ENCODE measurements around the gene CCN5. TPM values are rescaled to one million over a fixed set of nuclear protein-coding genes. Genes with fewer than 3 reads are reported as not detected.

The CCN5 gene
- total and polyA plus RNA-seq, 2 of the 13 experiments (the other 11 are each of a cell fraction or from before 2014, with no cell fraction given), result 0.12 TPM; not detected in 1

GRCh38 chr20:44750081-44750805 is 35.1 kb downstream of the CCN5 start (continued):
- TF ChIP-seq ARID5B (CRISPR knock-in tag; IDR thresholded peaks at IDR 0.05) (no peak), ZFP36L1 (CRISPR knock-in tag; IDR thresholded peaks at IDR 0.05) (no peak), HDAC6 (IDR thresholded peaks at IDR 0.05; ENCODE audit: low read depth, low read length) (no peak), NFKB2 (CRISPR knock-in tag; IDR thresholded peaks at IDR 0.05; ENCODE audit: borderline replicate concordance) (no peak), THAP7 (CRISPR knock-in tag; IDR thresholded peaks at IDR 0.05) (no peak), ZNF180 (CRISPR knock-in tag; IDR thresholded peaks at IDR 0.05; ENCODE audit: borderline replicate concordance, low read depth) (no peak), KLF13 (CRISPR knock-in tag; IDR thresholded peaks at IDR 0.05) (no peak), ZNF121 (CRISPR knock-in tag; IDR thresholded peaks at IDR 0.05) (no peak), ZNF44 (CRISPR knock-in tag; IDR thresholded peaks at IDR 0.05) (no peak), MTF1 (CRISPR knock-in tag; IDR thresholded peaks at IDR 0.05) (no peak), ZNF598 (CRISPR knock-in tag; IDR thresholded peaks at IDR 0.05; ENCODE audit: borderline replicate concordance) (no peak), MAFF (IDR thresholded peaks at IDR 0.05; ENCODE audit: low read depth, low read length) (no peak), ZSCAN25 (CRISPR knock-in tag; IDR thresholded peaks at IDR 0.05) (no peak), ZC3H4 (CRISPR knock-in tag; IDR thresholded peaks at IDR 0.05; ENCODE audit: borderline replicate concordance) (no peak), NKX3-1 (CRISPR knock-in tag; IDR thresholded peaks at IDR 0.05) (no peak), ZNF773 (CRISPR knock-in tag; IDR thresholded peaks at IDR 0.05; ENCODE audit: borderline replicate concordance) (0 out of 2 replicates have a peak, but pooled peaks have one; percentile 26), PPARG (CRISPR knock-in tag; conservative IDR thresholded peaks at IDR 0.05) (no peak)
- TF ChIP-seq, protein P1, sequence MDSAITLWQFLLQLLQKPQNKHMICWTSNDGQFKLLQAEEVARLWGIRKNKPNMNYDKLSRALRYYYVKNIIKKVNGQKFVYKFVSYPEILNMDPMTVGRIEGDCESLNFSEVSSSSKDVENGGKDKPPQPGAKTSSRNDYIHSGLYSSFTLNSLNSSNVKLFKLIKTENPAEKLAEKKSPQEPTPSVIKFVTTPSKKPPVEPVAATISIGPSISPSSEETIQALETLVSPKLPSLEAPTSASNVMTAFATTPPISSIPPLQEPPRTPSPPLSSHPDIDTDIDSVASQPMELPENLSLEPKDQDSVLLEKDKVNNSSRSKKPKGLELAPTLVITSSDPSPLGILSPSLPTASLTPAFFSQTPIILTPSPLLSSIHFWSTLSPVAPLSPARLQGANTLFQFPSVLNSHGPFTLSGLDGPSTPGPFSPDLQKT (CRISPR knock-in tag; IDR thresholded peaks at IDR 0.05; ENCODE audit: borderline replicate concordance), result no peak
- TF ChIP-seq, protein P2, sequence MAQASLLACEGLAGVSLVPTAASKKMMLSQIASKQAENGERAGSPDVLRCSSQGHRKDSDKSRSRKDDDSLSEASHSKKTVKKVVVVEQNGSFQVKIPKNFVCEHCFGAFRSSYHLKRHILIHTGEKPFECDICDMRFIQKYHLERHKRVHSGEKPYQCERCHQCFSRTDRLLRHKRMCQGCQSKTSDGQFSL (CRISPR knock-in tag; IDR thresholded peaks at IDR 0.05), result no peak
- TF ChIP-seq, protein P3, sequence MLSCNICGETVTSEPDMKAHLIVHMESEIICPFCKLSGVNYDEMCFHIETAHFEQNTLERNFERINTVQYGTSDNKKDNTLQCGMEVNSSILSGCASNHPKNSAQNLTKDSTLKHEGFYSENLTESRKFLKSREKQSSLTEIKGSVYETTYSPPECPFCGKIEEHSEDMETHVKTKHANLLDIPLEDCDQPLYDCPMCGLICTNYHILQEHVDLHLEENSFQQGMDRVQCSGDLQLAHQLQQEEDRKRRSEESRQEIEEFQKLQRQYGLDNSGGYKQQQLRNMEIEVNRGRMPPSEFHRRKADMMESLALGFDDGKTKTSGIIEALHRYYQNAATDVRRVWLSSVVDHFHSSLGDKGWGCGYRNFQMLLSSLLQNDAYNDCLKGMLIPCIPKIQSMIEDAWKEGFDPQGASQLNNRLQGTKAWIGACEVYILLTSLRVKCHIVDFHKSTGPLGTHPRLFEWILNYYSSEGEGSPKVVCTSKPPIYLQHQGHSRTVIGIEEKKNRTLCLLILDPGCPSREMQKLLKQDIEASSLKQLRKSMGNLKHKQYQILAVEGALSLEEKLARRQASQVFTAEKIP (CRISPR knock-in tag; IDR thresholded peaks at IDR 0.05; ENCODE audit: borderline replicate concordance), result no peak
